IPS-NIHi7 (cell line): ENCODE data around the gene LYRM4.

Experiments
- DNase-seq: peaks from one replicate; pipeline ENCODE4 v3.0.0; 2012; ENCODE audit warnings: mixed read lengths; ENCODE audit errors: extremely low spot score

The LYRM4 gene

DNA sequence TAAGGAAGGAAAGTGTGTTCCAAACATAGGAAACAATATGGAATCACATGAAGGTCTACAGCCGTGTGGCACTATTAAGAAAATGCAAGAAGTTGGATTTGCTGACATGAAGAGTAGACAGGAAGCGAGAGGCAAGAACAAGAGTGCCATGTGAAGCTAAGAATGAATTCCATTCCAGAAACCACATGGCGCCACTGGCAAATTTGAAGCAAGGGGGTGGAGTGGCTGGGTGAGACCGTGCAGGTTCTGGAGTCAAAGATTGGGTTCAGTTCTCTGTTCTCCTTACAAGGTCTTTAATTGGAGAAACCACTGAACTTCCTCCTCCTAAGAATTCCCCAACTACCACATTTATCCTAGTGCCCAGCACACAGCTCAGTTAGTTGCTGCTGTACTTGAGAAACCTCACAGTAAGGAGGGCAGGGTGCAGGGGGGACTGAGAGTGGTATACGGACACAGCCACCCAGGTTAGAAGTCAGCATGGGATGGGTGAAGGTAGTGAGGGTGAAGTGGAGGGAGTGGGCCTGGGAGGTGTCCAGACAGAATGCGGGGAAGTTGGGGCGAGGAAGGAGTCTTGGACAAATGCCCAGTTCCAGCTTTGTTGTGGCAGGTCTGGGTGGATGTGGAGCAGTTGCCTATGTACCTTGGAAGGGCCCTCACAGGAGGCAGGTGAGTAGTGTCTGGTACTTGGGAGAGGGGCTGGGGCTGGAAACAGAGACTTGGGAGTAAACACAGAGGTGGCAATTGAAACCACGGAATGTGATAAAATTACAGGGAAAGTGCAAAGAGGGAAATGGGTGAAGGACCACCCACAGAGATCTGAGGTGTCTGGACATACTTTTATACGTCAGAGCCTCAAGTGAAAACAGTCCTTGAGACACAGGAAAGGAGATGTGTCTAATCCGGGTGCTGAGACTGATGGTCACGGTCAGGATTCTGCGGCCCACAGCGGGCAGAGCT, 14.3 kb downstream of the LYRM4 start:
- DNase-seq, result no peak

DNA sequence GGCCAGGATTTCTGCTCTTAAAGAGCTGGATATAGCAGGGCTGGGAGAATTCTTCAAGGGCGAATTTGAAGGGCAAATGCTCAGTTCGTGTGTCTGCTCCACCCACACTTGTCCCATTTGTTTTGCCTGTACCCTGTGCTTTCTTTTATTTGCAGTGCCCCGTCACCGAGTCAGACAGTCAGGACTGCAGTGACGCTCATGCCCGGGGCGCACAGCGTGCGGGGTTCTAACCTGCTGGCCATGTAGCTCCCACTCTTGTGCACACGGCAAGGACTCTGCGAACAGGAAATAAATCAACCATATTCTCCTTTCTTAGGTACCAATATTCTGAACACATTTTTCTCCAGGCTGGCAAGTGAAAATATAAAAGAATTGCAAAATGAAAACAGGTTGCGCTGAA, 17.7 kb downstream of the LYRM4 start:
- no peak for DNase-seq

DNA sequence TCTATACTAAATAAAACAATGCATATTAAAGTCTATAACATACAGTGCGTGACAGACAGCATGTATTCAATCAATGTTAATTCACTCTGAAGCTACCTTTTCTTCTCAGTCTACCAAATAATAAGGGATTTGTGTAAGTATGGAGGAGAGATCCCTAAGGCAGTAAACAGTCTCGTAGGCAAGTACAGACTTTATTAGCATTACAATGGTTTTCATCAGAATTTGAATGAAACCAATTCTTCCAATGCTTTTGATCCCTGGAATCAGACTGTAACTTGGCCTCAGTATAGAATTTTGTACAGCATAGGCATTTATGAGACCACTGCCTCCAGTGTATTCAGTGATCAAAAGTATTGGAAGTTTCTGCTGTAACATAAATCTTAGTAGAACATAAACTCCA, 19.5 kb downstream of the LYRM4 start:
- no peak for DNase-seq

DNA sequence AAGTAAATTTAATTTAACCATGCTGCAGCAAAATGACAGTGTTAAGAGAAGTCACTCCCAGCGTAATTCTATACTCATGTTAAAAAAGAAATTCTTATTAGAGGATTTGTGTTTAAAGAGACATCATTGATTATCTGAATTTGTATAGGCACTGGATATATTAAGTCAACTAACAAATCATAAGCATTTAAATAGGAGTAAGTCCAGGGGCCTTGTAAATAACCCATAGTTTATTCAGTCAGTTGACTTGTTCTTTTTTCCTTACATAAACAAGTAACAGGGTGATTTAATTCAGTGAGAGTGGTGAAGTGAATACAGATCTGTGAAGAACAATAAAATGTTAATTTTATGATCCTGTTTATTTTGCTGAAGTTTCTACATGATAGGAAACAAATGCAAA, 22.4 kb downstream of the LYRM4 start:
- no peak for DNase-seq

DNA sequence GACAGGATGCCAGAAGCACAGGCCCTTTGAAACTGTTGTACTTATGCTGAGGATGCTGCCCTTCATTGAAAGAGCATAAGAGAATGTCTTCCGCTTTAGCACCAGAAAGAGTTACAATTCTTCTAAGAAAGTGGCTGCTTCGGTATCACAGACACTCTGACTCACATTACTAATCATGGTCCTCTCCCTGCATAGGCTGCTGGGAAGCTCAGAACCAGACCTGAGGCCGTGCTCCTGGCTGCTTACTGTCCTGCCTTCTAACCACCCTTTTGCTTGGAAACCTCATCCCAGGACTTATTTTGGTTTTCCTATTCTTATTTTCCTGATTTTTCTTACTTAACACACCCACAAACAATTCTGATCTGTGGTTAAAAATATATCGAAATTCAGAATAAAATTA, 22.9 kb downstream of the LYRM4 start:
- no peak for DNase-seq

DNA sequence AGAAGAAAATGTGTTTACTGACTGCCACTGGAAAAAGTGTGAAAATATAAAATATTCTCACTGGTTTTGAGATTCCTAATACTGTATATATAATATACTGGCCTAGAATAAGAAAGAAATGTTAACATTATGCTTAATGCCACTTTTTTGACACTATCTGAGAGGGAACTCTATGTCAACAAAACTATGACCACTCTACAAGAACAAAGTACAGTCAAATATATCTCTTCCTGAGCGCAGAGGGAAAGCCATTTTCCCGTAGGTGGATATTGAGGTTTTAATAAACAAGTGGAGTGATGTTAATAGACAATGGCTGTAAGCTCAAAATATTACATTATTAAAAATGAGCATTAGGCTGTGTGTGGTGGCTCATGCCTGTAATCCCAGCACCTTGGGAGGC, 24.9 kb downstream of the LYRM4 start:
- DNase-seq, result no peak

DNA sequence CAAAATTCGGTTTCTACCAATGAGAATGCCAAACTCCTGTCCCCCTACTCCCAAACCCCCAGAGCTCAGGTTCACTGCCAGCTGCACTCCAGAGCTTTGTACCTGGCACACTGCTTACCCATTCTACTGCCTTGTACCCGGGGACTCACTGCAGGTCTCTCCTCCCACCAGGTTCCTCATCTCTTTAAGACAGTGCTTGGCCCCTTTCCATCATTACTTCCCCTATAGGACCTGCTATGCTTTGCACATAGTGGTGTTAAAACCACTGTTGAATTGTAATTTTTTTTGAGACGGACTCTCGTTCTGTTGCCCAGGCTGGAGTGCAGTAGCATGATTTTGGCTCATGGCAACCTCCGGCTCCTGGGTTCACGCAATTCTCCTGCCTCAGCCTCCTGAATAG, 25.9 kb downstream of the LYRM4 start:
- no peak for DNase-seq

DNA sequence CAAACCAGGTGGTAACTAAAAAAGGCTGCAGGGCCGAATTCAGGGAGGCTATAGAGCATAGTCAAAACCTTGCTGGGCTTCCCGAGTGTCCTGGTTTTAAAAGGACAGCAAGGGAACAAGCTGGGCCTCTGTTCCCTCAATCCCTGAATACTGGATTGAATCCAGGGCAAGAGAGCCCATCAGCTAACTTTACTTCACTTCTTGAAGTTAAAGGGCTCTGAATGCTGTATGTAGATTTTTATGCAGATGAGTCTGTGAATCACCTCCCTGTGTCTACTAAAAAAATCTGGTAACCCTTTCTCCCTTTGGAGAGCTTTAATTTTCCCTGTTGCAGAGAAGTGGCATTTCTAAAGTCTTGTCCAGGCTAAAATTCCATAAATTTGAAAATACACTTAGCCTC, 29.5 kb downstream of the LYRM4 start:
- DNase-seq, result no peak

DNA sequence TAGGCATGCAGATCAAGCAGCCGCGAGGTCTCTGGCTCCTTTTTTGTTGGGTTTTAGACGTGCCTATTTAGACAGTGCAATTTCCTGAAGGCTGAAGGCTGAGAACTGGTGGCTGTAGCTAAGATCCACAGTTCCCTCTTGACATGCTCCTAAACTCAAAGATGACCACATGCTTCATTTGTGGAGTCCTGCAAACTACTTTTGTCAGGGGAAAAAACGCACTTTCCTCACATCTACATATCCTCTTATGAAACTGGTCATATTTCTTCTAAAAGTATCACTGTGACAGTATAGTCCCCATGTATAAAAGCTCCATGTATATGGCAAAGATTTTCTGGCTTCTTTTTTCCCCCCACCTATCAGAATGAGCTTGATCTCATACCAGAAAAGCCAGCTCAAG, 30.7 kb downstream of the LYRM4 start:
- DNase-seq, result no peak

DNA sequence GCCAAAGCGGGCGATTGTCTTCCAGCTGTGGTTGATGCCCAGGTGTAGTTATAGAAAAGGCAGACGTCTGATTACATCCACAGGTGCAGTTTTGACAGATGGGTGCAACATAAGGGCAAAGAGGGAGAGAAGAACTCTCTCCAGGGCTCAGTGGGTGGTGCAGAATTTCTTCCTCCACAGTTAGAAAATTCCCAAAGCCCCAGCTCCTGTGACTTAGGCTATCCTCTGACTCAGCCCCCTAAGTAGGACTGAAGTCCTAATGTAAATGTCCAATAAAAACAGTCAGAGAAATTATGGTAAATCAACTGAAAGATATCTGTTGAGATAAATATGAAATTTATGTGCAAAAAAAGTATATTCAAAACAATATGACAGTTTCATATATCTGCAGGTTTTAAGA, 31.4 kb downstream of the LYRM4 start:
- DNase-seq, result no peak

DNA sequence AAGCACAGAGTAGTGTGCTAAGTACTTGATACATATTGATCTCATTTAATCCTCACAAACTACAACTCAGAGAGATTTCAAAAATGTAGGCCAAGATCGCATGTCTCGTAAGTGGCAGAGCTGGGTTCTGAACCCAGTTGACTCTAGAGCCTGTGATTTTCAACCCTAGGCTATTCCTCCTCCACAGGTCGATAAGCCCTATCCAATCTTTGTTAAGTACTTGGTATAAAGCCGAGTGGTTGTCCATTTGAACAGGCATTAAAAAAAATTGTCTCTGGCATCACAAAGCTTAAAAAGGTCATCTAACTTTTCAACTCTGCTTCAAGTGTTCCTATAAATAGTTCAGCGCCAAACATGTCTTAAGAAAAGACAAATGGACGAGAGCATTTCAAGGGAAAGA, 37.4 kb downstream of the LYRM4 start:
- DNase-seq, result no peak

DNA sequence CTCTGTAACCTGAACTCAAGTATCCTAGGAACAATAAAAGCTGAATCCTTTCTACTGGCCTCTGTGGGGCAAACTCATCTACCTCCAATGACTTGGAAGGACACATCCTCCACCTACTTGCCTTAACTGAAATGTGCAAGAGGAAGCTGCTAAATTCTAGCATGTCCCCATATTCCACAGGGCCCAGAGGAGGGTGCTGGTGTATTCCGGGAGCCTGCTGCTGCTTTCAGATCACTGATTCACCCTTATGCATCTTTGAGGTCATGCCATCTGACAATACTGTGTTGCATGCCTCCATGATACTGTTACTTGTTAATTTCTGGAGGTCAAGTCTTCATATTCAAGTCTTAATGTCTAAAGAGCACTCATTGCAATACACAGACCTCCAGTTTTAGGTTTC, 40.3 kb downstream of the LYRM4 start:
- DNase-seq, result no peak

DNA sequence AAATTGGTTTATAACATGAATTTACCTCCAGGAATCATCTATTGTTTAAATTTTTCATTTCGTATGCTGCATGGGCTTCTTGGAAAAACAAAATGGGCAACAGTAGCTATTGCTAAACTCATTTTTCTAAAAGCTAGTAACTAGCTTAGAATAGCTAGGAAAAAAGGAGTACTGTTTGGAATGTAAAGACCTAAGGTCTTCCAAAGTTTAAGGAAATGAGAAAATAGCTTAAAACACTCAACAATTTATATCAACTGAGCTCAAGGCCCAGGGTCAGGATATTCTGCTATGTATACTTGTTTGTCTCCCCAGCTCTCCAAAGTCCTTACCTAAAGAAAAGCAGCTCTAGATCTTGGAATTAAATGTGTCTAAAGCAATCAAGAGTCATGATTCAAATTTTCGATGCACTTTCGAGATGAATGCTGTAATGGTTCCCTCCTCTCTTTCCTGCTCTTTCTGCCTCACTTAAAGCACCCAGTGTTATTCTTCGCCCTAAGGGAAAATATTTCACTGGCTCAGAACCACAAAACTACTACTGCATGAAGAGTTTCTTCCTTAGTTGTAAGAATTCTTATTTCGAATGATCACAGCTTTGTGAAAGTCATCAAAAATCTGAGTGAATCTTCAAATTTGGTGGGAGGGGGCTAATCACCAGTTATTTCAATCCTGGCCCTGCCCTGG, 41.6 kb downstream of the LYRM4 start:
- no peak for DNase-seq

DNA sequence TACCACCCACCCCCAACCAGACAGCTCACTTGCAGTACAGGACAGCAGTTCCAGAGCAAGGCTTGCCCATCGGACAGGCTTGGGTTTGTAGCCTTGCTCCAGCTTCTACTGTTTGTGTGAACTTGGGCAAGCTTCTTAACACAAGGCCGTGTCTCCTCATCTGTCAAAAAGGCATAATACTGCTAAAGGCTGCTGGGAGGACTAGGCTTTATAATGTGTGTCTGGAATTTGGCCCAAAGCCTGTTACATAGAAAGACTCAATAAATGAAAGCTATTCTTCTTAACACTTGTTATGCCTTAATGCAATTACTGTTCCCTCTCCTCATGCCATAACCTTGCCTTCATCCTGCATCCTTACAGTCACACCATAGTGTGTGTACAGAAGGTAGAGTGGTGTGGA, 43.4 kb downstream of the LYRM4 start:
- no peak for DNase-seq

DNA sequence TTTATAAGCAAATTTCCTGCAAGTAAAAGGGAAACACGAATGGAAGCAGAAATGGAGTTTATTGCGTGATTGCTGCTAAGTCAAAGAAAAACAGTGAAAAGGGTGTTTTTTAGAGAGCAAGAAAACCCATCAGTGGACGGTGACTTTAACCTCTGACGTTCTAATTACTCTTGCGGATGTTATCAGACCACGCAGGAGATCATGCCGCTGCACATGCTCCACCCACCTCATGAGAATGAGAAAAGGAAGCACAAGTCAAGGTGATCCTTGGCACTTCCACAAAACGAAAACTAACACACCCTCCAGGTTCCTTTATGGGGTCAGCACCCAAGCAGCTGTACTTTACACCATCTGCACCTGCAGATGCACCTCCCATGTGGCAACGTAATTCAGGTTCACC, 45.0 kb downstream of the LYRM4 start:
- no peak for DNase-seq

DNA sequence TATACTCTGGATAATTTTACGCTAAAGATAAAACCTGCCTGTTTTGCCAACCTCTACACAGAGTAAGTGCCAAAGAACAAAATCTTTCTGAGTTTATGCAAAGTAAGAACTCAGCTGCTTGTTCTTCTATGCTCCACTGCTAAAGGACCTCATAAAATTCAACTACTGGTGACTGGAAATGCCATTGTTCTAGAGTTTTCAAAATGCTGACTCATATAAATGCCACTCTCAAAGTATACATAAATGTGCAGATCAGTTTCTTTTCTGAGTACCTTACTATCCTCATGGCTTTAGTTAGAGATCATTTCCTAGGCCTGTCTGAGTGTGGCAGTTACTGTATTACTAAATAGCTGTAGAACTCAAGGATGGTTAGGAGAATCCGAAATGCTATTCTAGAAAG, 45.6 kb downstream of the LYRM4 start:
- DNase-seq, result no peak

DNA sequence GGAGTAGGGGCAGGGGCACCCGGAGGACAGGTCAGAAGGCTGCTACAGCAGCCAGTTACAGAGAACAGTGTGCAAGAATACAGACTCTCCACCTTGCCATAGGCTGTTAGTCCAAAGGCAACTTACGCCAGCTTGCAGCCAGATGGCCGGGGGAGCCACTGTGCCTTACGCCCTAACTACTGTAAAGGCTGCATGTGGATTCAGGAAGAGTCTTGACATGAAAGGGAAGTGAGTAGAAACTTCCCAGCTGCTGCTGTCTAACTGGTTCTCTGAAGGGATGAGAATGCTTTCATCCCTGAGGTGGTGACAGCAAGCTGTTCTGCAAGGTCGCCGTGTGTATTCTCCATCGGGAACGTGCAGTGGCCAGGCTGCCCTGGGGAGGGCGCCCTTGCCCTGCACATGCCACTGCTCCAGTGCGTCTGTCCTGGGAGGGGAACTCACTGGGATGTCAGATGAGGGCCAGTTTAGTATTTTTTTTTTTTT, 46.1 kb downstream of the LYRM4 start:
- peak; percentile 78 for DNase-seq

DNA sequence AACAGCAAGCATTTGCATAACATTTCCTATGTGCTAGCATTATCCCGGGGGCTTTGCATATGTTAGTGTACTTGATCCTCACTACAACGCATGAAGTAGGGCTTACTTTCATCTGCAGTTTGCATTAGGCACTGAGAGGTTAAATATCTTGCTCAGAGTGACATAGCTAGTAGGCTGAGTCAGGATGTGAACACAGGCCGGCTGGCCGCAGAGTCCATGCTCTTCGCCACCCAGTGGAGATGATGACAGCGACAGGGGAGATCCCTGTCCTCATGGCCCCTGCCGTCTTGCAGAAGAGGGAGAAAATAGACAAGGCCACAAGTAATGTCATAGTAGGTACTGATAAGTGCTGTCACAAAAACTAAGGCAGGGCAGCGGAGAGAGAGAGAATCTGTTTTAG, 46.9 kb downstream of the LYRM4 start:
- DNase-seq, result no peak

DNA sequence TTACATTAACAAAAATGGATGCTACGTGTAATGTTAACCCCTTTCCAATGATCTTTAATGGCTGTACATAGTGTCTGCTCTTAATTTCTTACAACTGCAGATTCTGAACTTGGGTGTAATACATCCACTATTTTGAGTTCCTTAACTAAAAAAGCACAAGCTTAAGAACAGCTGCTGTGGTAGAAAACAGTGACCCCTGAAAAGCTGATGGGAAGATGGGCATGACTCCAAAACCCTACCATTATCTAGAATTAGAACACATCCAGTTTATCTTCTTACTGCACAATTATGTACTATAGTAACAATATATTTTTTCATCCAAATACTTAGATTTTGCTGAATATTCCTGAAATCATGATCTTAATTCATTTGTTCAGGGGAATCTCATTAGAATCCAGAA, 49.3 kb downstream of the LYRM4 start:
- DNase-seq, result no peak

DNA sequence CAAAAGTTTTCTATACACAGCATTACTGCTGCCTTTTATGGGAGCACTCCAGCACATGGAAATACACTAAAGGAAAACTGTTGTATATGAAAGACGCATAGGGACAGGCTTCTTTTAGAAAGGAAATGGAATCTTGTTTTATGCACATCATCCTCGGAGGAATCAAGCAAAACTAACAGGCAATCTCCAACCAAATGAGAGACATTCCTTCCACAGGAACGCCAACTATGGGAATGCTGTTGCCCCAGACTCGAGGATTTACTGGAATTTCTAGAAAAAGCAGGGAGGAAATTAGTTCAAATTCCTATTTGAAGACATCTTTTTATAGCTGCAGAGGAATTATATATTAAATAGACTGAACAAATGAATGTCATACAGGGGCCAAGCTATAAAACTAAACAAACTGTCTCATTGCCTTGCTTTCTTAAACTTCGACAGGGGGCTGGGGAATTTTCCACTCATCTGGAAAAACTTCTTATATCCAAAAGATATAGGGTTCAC, 52.2 kb downstream of the LYRM4 start:
- no peak for DNase-seq

DNA sequence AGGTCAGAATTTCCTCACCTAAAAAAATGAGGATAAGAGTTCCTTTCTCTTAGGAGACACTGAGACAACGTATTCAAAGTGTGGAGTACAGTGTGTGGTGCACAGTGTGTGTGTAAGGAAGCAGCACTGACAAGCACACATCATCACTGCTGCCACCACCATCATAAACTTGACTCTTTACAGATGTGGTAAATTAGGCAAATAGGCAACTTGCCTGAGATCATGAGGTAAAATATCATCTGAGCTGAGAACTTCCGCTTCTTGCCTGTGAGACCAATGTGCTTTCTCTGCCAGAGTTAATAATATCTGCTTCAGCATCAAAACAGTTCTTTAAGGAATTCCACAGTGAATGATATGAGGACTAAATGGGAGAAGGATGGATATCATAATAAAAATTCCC, 52.7 kb downstream of the LYRM4 start:
- DNase-seq, result no peak

DNA sequence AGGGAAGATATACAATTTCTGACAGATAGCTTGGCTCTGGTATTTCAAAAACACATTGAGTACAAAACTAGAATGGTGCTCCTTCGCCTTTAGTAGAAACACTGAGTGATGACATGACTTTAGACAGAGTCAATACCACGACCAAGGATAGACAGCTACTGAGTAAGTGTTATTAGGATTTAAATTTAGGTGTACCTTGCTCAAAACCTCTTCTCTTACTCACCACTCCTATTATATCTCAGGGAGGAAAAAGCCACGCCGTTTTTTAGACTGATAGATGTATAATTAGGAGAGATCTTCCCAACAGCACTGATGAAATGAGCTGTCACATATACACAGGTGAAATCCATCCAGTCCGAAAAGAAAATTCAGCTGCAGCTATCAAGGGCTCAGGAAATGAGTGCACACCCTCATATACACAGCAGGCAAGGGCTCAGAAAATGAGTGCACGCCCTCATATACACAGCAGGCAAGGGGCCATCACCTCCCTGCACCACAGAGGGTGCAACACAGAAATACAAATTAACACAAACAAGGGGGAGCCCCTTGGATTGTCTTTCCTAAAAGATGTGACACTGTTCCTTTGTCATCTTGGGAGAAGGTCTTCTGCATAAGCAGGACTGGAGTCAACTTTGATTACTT, 53.7 kb downstream of the LYRM4 start:
- no peak for DNase-seq
